Hematopoietic multipotent progenitor cell treated with erythropoietin and hydrocortisone succinate and interleukin-3 and kit ligand, for 17 days (in vitro differentiated cells): ENCODE results near the gene ATP13A3.
"Not testable (repeated sequence)": the region's sequence is repeated elsewhere in the genome, so short reads cannot be mapped to it uniquely, and the experiment has no call there.

Source experiments
- DNase-seq: peaks from one replicate; pipeline ENCODE4 v3.0.0-alpha.2; 2015; ENCODE audit warnings: low spot score

The ATP13A3 gene

DNA sequence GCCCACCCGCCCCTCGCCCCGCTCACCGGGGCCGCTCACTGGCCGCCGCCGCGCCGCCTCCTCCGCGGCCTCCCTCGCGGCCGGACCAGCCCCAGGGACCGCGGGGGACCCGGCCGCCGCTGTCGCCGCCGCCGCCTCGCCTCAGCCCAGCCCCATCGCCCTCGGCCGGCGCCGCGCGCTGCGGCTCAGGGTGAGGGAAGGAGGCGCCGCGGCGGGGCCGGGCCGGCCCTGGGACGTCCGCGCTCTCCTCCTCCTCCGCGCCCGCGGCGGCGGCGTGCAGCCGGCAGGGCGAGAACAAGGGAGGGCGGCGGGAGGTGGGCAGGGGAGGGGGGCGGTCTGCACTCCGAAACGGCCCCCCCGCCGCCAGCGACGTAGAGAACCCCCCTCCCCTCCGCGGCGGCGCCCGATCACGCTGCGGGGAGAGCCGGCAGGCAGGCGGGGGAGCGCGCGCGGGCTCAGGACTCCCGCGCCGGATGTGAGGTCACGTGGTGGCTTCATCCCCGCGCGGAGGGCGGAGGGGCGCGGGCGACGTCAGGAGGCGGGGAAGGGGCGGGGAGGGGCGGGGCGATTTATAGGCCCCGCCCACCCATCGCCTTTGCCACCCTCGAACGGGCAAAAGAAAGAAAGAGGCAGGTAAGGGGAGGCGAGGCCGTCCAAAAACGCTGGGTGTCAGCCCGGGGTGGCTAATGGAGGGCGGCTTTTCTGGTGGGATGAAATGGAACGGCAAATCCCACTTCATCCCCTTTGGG lies at the start of gene ATP13A3:
Gene ATP13A3 (minus strand): TSS at position 463 of the 749 bp plus-strand sequence. CDS start 24,812 bp downstream, outside the sequence.
- peak; percentile 91 for DNase-seq

DNA sequence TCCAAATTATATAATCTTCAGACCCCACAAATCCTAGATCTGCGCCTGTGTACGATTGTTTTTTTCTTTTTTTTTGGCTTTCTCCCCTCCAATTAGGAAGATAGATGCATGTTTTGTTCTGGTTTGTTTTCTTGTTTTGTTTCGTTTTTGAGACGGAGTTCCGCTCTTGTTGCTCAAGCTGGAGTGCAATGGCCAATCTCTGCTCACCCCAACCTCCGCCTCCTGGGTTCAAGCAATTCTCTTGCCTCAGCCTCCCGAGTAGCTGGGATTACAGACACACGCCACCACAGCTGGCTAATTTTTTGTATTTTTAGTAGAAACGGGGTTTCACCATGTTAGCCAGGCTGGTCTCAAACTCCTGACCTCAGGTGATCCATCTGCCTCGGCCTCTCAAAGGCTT lies 48.4 kb upstream of the ATP13A3 start:
- not testable (repeated sequence) for DNase-seq

DNA sequence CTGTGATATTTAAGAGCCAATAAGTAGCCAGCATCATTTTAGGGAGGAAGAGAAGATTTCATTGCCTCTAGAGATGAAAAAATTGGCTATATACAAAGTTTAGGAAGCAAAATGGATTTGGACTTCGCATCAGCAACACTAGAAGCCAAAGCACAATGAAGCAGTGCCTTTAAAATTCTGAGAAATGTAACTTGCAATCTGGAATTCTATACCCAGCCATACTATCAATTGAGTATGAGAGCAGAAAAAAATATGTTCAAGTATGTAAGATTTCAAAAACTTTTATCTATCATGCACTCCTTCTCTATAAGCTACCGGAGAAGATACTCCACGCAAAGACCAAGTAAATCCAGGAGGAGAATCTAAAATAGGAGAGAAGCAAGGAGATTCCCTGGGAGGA lies 47.4 kb upstream of the ATP13A3 start:
- DNase-seq: no peak

DNA sequence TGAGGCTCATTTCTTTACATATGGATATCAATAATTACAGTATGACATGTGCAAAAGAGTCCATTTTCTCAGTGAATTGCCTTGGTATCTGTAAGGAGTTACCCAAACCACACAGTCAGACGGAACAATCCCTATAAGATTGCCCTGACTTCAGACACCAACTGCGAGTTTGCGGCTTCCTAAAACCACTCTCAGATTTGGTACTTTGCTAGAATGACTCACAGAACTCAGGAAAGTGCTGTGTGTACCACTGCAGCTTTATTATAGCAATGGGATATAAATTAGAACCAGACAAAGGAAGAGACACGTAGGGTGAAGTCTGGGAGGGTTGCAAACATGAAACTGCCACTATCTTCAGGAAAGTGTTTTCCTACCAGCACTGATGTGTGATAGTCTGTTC lies 45.8 kb upstream of the ATP13A3 start:
- DNase-seq: no peak

DNA sequence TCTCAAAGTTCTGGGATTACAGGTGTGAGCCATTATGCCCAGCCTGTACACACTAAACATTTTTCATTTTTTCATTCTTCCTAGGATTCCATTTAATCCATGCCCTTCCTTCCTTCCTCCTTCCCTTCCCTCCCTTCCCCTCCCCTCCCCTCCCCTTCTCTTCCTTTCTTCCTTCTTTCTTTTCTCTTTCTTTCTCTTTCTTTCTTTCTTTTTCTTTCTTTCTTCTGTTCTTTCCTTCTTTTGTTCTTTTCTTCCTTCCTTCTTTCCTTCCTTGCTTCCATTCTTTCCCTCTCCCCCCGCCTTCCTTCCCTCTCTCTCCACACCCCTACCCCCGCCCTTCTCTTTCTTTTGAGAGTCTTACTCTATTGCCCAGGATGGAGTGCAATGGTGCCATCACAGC lies 40.9 kb upstream of the ATP13A3 start:
- DNase-seq: no peak

DNA sequence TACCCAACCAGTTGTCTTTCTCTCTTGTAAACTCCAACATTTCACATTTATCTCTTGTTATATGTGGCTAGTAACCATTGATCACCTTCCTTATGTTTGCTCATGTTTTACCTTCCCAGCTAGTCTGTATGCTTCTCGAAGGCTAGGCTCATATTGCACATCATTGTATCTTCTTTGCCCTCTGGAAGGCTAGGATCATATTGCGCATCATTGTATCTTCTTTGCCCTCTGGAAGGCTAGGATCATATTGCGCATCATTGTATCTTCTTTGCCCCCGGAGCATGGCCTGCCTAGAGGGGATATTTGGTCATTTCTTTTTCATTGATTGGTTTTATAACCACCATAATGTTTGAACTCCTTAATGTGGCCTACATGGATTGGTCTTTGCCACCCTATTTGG lies 39.4 kb upstream of the ATP13A3 start:
- no peak for DNase-seq

DNA sequence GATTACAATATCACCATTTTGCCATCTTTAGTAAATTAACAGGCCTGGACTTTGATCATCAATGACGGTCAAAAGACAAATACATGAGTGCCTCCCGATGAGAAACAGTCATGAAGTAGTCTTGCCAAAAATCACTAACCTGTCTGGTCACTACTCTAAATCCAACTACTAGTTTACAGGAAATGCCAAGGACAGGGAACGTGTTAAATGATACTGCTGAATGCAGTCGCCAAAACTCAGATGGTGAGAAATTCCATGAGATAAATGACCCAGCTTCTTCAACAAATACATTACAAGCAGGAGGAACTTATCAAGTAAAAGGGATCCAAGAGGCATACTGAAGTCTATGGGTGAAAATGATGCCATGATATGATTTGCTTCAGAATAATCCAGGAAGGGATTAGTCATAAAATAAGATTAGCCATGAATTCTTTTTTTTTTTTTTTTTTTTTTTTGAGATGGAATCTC lies 35.8 kb upstream of the ATP13A3 start:
- no peak for DNase-seq

DNA sequence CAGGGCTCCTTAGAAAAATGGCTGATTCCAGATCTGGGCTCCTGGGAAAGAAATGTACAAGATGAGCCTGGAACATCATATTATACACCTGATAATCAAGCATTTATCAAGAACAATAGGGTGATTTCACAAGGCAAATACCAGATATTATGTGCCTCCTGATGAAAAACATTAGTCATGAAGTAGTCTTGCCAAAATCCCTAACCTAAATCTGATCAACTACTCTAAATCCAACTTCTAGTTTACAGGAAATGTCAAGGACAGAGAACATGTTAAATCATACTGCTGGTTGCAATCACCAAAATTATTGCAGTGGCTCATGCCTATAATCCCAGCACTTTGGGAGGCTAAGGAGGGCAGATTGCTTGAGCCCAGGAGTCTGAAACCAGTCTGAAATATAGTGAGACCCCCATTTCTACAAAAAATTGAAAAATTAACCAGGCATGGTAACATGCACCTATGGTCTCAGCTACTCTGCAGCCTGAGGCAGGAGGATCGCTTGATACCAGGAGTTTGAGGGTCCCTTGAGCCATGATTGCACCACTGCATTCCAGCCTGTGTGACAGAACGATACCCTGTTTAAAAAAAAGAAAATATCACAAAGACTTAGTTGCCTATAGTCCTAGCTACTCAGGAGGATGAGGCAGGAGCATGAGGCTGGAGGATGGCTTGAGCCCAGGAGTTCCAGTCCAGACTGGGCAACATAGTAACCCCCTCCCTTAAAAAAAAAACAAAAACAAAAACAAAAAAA lies 34.9 kb upstream of the ATP13A3 start:
- DNase-seq: no peak

DNA sequence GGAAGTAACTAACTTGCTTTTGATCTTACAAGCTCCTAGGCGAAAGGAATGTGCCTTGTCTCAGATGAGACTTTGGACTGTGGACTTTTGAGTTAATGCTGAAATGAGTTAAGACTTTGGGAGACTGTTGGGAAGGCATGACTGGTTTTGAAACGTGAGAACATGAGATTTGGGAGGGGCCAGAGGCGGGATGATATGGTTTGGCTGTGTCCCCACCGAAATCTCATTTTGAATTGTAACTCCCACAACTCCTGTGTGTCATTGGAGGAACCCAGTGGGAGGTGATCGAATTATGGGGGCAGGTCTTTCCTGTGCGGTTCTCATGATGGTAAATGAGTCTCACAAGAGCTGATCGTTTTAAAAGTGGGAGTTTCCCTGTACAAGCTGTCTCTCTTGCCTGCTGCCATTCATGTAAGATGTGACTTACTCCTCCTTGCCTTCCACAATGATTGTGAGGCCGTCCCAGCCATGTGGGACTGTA lies 33.9 kb upstream of the ATP13A3 start:
- not testable (repeated sequence) for DNase-seq

DNA sequence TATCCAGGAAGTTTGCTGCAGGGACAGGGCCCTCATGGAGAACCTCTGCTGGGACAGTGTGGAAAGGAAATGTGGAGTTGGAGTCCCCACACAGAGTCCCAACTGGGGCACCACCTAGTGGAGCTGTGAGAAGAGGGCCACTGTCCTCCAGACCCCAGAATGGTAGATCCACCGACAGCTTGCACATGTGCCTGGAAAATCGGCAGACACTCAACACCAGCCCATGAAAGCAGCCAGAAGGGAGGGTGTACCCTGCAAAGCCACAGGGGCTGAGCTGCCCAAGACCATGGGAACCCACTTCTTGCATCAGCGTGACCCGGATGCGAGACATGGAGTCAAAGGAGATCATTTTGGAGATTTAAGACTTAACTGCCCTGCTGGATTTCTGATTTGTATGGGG lies 33.4 kb upstream of the ATP13A3 start:
- DNase-seq: not testable (repeated sequence)

DNA sequence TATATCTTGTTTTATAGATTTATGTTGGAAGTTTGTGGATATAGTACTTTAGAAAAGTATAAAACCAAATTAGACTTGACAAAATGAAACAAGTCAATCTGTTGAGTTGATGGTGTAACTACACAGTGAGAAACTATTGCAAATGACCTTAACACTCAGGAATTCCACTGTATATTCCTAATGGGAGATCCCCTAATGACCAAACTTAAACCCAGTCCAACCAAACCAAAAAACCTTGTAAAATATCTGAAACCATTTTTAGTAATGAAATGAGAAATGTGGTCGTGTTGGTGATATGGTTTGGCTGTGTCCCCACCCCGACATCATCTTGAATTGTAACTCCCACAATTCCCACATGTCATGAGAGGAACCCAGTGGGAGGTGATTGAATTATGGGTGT lies 31.9 kb upstream of the ATP13A3 start:
- no peak for DNase-seq

DNA sequence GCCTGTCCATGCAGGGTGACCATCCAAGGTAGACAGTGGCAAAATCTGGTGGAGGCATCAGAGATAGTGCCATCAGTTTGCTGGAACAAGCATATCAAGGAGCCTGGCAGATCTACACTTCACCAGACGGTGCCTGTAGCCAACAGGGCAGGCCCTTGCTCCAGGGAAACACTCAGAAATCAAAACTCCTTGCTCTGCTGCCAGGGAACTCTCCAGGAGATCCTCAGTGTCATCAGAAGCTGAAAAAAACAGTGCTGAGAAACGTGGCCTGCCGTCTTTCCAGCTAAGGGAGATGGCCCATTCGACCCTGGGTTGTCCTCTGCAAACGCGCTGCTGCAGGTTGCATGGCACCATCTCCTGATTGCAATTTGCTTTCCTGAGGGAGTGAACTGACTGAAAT lies 30.5 kb upstream of the ATP13A3 start:
- no peak for DNase-seq

DNA sequence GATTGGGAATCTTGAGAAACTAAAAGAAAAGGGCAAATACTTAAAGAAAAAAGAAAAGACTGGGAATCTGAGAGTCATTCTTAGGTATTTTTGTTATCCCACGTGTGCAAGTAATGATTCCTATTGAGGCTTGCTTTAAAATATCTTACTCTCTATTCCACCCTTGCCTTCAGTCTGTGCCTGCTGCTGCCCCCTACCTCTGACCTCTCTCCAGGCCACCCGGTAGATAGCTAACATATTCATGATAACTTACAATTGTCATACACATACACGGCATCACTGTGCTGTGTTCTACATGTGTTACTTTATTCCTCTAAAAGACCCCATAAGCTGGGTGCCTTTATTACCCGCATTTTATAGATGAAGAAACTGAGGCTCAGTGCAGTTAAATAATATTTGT lies 27.8 kb upstream of the ATP13A3 start:
- no peak for DNase-seq

DNA sequence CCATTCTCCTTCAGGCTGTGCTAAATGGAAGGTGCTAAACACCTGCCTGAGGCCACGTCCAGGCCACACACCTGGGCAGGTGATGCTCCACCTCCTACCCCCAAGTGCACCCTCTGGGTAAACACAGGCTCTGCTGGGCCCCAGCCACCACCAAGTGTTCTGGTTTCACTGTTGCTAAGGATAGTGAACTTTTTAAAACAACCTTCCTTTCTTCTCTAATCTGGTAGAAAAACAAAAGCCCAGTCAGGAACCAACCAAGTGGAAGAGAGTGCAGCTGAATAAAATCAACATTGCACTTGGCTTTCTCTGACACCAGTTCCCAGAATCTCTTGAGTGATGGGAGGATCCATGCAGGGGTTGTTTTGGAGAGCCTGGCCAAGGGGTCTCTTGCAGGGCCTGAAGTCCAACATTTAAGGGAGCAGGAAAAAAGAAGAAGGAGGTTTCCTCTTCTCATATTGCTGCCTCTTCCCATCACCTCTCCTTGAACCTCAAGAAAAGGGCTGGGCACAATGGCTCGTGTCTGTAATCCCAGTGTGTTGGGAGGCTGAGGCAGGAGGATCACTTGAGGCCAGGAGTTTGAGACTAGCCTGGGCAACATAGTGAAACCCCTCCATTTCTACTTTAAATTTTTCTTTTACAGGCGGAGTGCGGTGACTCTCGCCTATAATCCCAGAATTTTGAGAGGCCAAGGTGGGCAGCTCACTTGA lies 26.2 kb upstream of the ATP13A3 start:
- no peak for DNase-seq

DNA sequence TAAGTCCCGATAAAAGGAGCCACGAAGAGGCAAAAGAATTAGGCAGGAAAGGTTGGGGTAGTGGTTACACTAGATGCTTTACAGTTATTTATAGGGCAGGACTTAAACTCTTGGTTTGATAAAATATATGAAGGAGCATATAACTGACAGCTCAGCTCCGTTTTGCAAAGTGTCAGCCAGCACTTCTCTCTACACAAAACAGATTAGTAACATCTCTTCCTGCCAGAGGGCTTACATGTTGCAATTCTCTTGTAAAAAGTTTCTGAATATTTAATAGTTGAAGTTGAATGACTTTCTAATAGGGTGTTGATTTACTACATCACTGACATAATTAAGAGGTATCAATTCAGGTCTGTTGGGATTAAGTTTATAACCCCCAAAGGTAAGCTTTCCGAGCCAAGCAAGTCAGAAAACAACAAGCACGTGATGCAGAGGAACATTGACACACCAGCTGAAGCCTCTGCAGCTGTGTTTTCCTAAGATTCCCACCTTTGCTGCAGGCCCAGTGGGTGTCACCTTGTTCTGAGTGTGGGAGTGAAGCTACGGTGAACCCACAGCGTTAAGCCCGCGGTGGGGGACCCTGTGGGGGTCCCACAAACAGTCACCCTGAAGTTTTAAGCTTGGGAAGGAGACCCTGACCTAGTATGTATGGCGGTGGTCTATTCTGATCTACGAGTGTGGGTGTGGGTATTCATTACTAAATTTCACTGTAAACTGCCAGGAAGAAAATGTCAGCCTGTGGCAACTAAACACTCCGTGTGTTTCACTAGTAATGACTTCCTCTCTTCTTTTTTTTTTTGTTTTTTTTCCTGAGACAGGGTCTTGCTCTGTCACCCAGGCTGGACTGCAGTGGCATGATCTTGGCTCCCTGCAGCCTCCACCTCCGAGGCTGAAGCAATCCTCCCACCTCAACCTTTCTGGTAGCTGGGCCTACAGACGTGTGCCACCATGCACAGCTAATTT lies 22.0 kb upstream of the ATP13A3 start:
- no peak for DNase-seq

DNA sequence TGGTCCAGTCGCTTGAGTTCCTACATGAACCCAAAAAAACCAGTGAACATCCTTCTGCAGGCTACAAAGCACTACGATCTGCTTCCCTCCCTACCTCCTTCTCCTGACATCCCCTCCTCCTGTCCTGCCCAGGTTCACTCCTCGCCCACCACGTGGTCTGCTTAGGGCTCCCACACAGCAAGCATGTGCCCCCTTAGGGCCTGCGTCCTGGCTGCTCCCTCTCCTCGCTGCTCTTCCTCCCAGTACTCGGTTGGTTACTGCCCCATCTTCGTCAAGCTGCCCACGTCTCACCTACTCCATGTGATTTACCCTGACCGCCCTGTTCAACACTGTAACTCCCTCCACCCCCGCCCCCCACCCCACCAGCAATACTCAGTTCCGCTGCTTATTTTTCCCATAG lies 20.8 kb upstream of the ATP13A3 start:
- DNase-seq: no peak

DNA sequence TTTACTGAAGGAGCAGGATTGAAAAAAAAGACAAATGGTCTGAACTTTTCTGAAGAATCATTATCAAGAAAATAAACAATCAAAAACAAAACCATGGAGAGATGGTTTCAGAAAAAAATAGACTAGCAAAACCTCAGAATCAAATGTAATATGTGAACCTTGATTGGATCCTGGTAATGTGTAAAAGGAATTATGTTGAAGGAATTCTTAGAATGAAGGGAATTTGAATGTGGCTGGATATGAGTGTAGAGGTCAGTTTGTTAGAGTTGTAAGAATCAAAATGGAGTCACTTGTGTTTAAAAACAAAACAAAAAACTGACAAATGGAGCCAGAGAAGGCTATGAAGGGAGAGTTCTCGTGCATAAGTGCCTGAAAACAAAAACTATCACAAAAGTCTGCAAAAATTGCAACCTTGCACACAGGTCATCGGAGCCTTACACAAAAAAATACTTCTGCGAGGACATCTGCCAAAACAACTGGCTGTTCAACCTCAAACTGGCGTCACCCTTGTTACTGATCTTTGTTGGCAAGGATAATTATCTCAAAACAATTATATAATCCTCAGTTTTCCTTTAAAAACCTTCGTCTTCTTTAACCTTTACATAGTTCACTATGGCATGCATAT lies 19.1 kb upstream of the ATP13A3 start:
- DNase-seq: no peak

DNA sequence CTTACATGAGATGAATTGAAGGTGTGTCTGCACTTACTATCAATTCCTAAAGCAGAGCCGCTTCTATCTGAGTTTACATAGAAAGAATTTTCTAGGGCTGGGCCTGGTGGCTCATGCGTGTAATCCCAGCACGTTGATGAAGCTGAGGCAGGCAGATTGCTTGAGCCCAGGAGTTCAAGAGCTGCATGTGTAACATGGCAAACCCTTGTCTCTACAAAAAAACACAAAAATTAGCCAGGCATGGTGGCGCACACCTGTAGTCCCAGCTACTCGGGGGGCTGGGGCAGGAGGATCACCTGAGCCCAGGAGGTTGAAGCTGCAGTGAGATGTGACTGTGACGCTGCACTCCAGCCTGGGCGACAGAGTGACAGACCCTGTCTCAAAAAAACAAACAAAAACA lies 18.1 kb upstream of the ATP13A3 start:
- DNase-seq: no peak

DNA sequence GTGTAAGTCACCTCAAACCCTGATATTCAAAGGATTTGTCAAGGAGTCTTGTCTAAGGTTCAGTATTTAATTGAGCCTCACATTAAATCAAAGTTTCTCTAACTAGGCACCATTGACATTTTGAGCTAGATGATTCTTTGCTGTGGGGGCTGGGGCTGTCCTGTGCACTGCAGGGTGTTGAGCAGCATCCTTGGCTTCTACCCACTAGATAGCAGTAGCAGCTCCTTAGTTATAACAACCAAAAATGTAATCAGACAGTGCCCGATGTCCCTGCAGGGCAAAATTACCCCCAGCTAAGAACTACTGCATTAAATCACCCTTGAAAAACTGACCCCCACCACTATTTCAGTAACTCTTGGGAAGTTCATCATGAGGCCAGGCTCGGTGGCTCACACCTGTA lies 17.3 kb upstream of the ATP13A3 start:
- no peak for DNase-seq

DNA sequence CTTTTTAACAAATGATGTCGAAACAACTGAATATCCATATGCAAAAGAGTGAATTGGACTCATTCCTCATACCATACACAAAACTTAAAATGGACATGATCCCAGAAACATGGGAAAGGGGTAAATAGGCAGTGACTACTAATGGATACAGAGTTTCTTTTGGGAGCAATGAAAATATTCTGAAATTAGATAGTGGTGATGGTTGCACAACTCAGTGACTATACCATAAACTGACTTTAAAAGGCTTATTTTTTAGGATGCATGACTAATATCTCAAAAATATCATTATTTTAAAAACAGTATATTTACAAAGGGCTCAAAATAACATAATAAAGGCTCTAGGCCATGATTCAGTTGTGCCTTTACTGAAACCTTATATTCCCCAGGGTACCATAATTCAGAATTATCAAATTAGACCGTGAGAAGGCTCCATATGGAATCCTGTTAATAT lies 16.3 kb upstream of the ATP13A3 start:
- DNase-seq: no peak

DNA sequence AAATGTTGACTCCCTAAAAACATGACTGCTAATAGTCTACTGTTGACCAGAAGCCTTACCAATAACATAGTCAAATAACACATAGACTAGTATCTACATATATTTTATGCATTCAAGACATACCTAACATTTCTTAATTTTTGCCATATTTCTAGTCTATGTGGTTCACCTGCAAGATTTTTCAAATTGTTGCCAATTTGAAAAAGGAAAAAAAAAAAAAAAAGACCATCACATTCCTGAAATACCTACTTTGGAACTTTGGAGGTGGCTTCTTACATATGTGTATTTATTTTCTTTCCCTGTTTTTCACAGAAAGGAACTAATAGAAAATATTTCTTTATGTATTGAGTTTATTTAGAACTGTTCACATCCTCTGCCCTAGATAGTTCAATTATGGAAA lies 13.4 kb upstream of the ATP13A3 start:
- no peak for DNase-seq
